Adrenal gland (tissue), 5 donors: Measurements from ENCODE around the gene LPIN2.

ENCODE experiments used
- POLR2A ChIP-seq, 2 donors: fragments of 450-650 bp; IDR thresholded peaks; one replicate each; pipeline ENCODE4 v1.6.1; 2017; ENCODE audit warnings: antibody characterized with exemption in 2 of 2, mild to moderate bottlenecking in 2 of 2, moderate library complexity in 1 of 2
- TF ChIP-seq, protein P1 (sequence below), 6 experiments: fragments of 450-650 bp in 4 of 6; fragments of 200-600 bp in 2 of 6; sonication (generic) in 1 of 6; IDR thresholded peaks; 1 replicate in 5 of 6; 2 replicates in 1 of 6; pipeline versions ENCODE4 v1.5.1 to v1.8.0; 2016 to 2021; ENCODE audit warnings: antibody characterized with exemption in 6 of 6, mild to moderate bottlenecking in 2 of 6, moderate library complexity in 1 of 6
- donor health status: DM: no; HTN: no; CAD: no.

DNA sequence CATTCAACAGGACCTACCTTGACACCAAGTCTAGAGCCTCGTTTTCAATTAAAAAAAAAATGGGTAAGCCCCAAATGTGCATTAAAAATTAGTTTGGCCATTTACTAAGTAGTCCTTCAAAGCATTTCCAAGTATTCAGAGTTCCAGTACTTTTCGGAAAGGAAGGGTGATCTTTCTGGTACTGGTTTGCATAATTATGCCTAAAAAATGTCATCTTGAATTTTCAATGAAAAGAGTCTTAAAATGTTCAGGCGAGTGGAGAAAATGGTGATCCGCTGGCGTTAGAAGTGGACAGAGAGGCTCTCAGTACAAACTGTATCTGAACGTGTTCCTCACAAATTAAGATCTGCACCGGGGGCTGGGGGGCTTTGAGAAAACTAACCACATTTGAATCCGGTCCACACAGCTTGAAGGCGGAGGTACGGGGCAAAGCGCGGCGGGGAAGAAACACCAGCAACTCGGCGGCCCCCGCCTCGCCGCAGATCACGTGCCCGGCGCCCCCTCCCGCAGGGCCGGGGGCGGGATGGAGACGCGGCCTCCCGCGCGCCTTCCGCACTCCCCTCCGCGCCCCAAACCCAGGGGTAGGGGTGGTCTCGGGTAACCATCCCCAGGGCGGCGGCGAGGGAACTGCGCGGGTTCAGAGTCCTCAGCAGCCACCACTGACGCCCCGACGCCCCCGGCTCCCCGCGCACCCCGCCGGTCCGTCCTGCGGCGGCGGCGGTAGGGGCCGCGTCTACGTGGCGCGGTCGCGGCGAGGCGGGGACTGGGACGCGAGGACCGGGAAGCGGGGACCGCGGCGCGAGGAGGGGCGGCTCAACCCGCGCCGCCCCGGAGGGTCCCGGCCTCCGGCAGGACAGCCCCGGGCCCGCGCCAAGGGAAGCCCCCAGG, 564 bp downstream of the LPIN2 start:
- TF ChIP-seq, protein P1, sequence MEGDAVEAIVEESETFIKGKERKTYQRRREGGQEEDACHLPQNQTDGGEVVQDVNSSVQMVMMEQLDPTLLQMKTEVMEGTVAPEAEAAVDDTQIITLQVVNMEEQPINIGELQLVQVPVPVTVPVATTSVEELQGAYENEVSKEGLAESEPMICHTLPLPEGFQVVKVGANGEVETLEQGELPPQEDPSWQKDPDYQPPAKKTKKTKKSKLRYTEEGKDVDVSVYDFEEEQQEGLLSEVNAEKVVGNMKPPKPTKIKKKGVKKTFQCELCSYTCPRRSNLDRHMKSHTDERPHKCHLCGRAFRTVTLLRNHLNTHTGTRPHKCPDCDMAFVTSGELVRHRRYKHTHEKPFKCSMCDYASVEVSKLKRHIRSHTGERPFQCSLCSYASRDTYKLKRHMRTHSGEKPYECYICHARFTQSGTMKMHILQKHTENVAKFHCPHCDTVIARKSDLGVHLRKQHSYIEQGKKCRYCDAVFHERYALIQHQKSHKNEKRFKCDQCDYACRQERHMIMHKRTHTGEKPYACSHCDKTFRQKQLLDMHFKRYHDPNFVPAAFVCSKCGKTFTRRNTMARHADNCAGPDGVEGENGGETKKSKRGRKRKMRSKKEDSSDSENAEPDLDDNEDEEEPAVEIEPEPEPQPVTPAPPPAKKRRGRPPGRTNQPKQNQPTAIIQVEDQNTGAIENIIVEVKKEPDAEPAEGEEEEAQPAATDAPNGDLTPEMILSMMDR (IDR thresholded peaks at IDR 0.05): no peak
- no peak for TF ChIP-seq POLR2A (IDR thresholded peaks at IDR 0.05)
